VCaP (cell line): Measurements from ENCODE around the gene DYNLT5.
"Not testable (repeated sequence)": the region's sequence is repeated elsewhere in the genome, so short reads cannot be mapped to it uniquely, and the experiment has no call there.

Source experiments
- H3K27ac ChIP-seq: fragments of 450-650 bp; 2 replicates; pipeline ENCODE4 v1.5.1; 2017
- TF ChIP-seq, protein P1 (sequence below): fragments of 450-650 bp; conservative IDR thresholded peaks from 2 replicates; pipeline ENCODE4 v1.5.1; 2017; ENCODE audit warnings: mild to moderate bottlenecking, moderate library complexity

The DYNLT5 gene

DNA sequence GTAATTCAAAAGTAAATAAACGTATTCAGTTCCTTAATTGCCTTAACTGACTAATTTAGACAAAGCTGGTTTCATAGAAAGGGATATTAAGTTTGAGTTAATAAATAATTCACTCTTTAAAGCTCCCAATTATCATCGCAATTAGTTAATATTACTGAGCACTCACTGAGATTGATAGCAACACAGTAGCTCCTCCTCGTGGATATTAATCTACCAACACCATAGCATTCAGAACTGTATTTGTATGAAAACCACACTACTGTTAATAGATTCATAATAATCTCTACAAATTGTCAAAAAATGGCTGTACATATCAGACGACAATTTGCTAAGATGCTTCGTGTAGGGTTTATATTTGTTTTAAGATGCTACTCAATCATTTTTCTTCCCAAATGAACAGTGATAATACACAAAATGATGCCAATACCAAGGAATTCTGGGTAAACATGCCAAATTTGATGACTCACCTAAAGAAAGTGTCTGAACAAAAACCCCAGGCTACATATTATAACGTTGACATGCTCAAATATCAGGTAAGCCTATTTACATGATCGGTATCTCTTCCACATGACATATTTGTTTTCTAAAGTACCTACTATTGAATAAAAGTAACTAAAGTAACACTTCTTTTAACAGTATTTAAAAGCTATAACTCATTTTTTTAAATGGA is 18.8 kb upstream of the DYNLT5 start:
- no peak overlapping the region for H3K27ac ChIP-seq
- TF ChIP-seq, protein P1, sequence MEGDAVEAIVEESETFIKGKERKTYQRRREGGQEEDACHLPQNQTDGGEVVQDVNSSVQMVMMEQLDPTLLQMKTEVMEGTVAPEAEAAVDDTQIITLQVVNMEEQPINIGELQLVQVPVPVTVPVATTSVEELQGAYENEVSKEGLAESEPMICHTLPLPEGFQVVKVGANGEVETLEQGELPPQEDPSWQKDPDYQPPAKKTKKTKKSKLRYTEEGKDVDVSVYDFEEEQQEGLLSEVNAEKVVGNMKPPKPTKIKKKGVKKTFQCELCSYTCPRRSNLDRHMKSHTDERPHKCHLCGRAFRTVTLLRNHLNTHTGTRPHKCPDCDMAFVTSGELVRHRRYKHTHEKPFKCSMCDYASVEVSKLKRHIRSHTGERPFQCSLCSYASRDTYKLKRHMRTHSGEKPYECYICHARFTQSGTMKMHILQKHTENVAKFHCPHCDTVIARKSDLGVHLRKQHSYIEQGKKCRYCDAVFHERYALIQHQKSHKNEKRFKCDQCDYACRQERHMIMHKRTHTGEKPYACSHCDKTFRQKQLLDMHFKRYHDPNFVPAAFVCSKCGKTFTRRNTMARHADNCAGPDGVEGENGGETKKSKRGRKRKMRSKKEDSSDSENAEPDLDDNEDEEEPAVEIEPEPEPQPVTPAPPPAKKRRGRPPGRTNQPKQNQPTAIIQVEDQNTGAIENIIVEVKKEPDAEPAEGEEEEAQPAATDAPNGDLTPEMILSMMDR = peak; percentile 47

DNA sequence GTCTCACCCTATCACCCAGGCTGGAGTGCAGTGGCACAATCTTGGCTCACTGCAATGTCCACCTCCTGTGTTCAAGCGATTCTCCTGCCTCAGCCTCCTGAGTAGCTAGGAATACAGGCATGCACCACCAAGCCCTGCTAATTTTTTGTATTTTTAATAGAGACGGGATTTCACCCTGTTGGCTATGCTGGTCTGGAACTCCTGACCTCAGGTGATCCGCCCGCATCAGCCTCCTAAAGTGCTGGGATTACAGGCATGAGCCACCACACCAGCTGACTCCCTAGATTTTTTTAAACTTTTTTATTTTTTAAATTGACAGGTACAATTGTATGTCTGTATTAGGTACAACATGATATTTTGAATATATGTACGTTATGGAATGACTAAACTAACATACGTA is 17.7 kb upstream of the DYNLT5 start:
- H3K27ac ChIP-seq = not testable (repeated sequence)

DNA sequence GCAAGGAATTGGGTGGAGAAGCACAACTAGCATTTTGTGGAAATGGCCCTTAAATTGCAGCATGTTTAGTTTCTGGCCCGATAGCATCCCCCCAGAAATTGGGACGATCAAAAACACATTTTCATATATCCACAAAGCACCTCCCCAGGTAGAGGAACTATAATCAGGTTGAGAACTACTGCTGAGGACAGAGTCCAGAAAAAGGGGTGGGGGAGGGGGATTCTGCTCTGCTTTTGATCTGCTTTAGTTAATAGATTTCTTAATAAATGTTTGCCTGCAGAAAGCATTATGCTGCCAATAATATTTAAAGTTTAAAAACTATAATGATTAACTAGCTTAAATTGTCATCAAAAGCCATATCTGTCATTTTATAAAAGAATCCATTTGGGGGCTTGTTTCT is 14.4 kb upstream of the DYNLT5 start:
- H3K27ac ChIP-seq = no peak overlapping the region
- TF ChIP-seq, protein P1 = no peak

DNA sequence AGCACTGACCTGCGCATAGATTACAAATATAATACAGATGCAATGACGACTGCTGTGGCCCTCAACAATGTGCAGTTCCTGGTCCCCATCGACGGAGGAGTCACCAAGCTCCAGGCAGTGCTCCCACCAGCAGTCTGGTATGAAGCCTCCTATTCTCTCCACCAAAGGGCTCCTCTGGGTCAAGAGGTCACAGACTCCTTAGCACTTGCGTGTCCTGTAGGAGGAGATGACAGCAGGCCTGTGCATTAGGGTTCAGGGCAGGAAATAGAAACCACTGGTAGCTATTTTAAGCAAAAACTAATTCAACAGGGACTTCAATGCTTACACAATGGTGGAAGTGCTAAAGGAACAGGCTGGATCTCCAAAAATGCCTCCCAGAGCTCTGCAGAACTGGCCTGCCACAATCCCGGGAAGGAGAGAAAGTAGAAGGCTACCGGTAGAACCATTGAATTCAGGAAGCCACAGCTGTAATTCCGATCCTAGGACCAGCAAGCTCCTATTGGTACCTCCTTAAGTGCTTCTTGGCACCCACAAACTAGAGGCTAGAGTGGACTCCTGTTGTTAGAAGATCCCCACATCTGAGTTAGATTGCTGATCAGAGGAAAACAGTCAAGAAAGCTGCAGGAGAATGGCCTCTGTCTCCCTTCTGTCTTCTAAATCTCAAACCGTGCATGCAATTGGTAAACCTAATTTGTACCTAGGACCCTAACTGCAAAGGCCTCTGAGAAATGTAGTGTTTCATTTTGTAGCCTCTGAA is 12.7 kb upstream of the DYNLT5 start:
- no peak overlapping the region for H3K27ac ChIP-seq
- TF ChIP-seq, protein P1 = no peak

DNA sequence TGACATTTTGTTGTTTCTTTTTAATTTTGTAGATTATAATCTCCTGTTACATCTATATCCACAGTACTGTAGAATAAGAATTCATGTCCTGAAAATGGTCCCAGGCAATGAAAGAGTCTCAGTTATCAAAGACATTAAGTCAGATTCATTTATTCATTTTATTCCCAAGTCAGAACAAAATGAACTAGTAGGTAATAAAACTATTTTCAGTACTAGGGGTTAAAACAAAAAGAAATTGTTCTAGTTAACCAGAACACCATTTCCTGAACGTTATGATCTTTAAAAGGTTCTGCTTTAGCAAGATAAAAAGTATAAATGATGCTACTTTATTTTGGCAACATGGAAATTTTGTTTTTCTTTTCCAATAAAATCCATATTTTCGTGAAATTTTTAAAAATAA is 6.8 kb upstream of the DYNLT5 start:
- H3K27ac ChIP-seq = no peak overlapping the region
- TF ChIP-seq, protein P1 = no peak

DNA sequence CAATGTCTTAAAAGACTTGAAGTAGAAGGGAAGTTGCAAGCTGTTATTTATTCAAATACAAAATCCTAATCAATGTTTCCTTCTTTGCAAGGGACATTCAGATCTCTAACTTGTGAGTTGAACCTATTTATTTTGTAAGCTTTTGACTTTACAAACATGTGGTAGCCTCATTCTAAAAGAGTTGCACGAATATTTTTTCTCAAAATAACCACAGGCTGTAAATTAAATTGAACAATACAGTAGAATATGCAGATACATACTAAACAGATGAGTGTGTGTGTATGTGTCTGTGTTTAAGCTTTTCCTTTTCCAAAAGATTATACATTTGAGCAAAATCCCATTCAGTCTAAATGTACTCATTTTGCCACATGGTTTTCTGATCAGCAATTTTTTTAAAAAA is 4.8 kb upstream of the DYNLT5 start:
- TF ChIP-seq, protein P1 = no peak
- H3K27ac ChIP-seq = no peak overlapping the region

DNA sequence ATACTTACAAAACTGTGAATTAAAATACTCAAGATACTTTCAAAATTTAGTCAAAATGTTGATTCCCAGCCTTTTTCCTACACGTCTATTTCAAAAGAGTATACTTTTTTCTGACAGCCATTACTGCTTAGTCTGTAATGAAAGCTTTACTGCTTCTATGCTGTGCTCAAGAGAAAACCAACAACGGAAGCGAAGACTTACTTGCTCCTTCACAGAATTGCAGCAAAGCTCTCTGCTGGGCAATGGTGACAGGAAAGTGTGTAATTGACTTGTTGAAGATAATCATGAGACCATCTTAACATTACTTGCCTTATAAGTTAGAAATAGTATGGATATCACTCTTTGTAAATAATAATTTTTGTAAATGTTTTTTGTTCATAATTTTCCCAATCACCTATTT is 1.7 kb upstream of the DYNLT5 start:
- TF ChIP-seq, protein P1 = no peak
- no peak overlapping the region for H3K27ac ChIP-seq

DNA sequence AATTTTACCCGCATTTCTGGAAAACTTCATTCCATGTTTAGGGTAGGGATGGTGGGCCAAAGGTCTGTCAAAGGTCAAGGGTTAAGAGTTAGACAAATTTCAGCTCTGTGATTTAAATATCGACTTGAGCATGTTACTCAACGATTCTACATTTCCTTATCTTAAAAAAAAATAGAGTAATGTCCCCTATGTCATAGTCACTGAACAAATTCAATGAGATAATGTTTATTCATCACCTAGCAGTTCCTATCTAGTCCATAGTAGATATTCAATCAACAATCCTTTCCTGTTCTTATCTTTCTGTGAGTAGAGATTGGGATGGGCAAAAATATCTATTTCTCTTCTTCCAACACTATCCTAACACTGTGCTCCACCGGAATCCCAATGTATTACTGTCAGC is 1.1 kb upstream of the DYNLT5 start:
- TF ChIP-seq, protein P1 = no peak
- H3K27ac ChIP-seq = no peak overlapping the region
